ENCODE results near the gene AUH. TPM values are rescaled to one million over a fixed set of nuclear protein-coding genes. Genes with fewer than 3 reads are reported as not detected.

AUH gene
- total RNA-seq, 1 experiment from 2014 or later, result 29.0 TPM

- no peak for TF ChIP-seq ZFX (IDR thresholded peaks at IDR 0.05)
- TF ChIP-seq CBX3 (IDR thresholded peaks at IDR 0.05; ENCODE audit: low read depth), result no peak
- no peak for TF ChIP-seq CEBPB (IDR thresholded peaks at IDR 0.05; ENCODE audit: low read depth)
- no peak for TF ChIP-seq FOSL1 (IDR thresholded peaks at IDR 0.05; ENCODE audit: low read depth)
- no peak for TF ChIP-seq POLR2A (IDR thresholded peaks at IDR 0.05; ENCODE audit: borderline replicate concordance, extremely low read depth, insufficient read depth, insufficient read length)
- no peak for TF ChIP-seq YY1 (IDR thresholded peaks at IDR 0.05; ENCODE audit: extremely low read depth, insufficient replicate concordance, low read depth, low read length)
- no peak for TF ChIP-seq TCF7L2 (IDR thresholded peaks at IDR 0.05; ENCODE audit: borderline replicate concordance, extremely low read depth, insufficient read depth, insufficient read length)
- no peak for TF ChIP-seq JUND (IDR thresholded peaks at IDR 0.05)
- no peak for TF ChIP-seq SP1 (IDR thresholded peaks at IDR 0.05; ENCODE audit: low read depth)
- TF ChIP-seq ZBTB33 (IDR thresholded peaks at IDR 0.05; ENCODE audit: extremely low read depth, insufficient replicate concordance, low read length), result no peak
- no peak for TF ChIP-seq ATF3 (IDR thresholded peaks at IDR 0.05)
- TF ChIP-seq MAX (IDR thresholded peaks at IDR 0.05), result no peak
- no peak for TF ChIP-seq SRF (IDR thresholded peaks at IDR 0.05; ENCODE audit: low read depth)
- TF ChIP-seq ZNF274 (IDR thresholded peaks at IDR 0.05; ENCODE audit: low read depth, low read length), result no peak
- no peak for TF ChIP-seq EGR1 (IDR thresholded peaks at IDR 0.05; ENCODE audit: low read depth)
- TF ChIP-seq SIN3A (IDR thresholded peaks at IDR 0.05; ENCODE audit: low read depth), result no peak
- no peak for TF ChIP-seq POLR2AphosphoS5 (IDR thresholded peaks at IDR 0.05; ENCODE audit: low read depth, low read length)
- TF ChIP-seq CTCF (IDR thresholded peaks at IDR 0.05 in 2 of 3, conservative IDR thresholded peaks at IDR 0.05 in 1 of 3; ENCODE audit: borderline replicate concordance in 1 of 3, insufficient read depth in 1 of 3, low read depth in 2 of 3, low read length in 2 of 3), result no peak
- no peak overlapping the region for H3K27ac ChIP-seq (ENCODE audit: low read depth, low read length)
- H2AFZ ChIP-seq (ENCODE audit: low read depth, low read length, poor library complexity, severe bottlenecking), result no peak overlapping the region
- RAD21 ChIA-PET (ENCODE audit: low non-redundant PET in 1 of 2, low total read pairs in 2 of 2, uncharacterized antibody in 2 of 2, unreplicated experiment in 2 of 2), result no interaction called here
- CTCF ChIA-PET, result no interaction called here
- H3K4me1 ChIP-seq (ENCODE audit: control insufficient read depth in 1 of 2, insufficient read depth in 2 of 2, low read length in 2 of 2), result peaks cover 4 to 16% of the 10 kb centered on the region in 2 experiments; a peak in 3 of 4 replicates
- intact Hi-C loops (cut with micrococcal nuclease), result no loop called here
- ATAC-seq (no peak), DNase-seq (ENCODE audit: low read depth, low spot score) (no peak)
- no peak overlapping the region for H3K9ac ChIP-seq (ENCODE audit: low read length)
- H3K4me3 ChIP-seq (replicated peaks in 1 of 2; ENCODE audit: low read depth in 1 of 2, low read length in 2 of 2), result no peak overlapping the region
- H3K4me2 ChIP-seq (ENCODE audit: low read length), result no peak overlapping the region
- no peaks in the 10 kb centered on the region for H3K27me3 ChIP-seq (ENCODE audit: insufficient read depth, low read length)
- H3K79me2 ChIP-seq (ENCODE audit: insufficient read depth, low read length), result peaks cover 59% of the 10 kb centered on the region
- peaks cover 0 to 6% of the 10 kb centered on the region in 2 experiments; a peak in 2 of 4 replicates for H3K9me3 ChIP-seq (ENCODE audit: control insufficient read depth in 1 of 2, insufficient read depth in 1 of 2, low read depth in 1 of 2, low read length in 2 of 2)
- no peaks in the 10 kb centered on the region for H3K36me3 ChIP-seq (ENCODE audit: control insufficient read depth in 1 of 2, insufficient read depth in 2 of 2, low read length in 2 of 2)
- H3K9me2 ChIP-seq (ENCODE audit: insufficient read depth), result no peaks in the 10 kb centered on the region
- BruUV-seq (replicated peaks), result no TSS peak
- no peaks in the 10 kb centered on the region for H4K20me1 ChIP-seq (ENCODE audit: insufficient read depth)
- POLR2A ChIA-PET, result interaction anchor here (0.6 kb wide), 1 partner anchor 28 kb away, joined by 4 read pairs; no protein-coding TSS in a partner anchor
Measured at GRCh38 chr9:91359083-91359482, 2.6 kb downstream of the AUH start.

Measured in HCT116 (cell line).